GM20000 (cell line): ENCODE measurements around the gene GSDME.

Experiments used
- DNase-seq: peaks from one replicate; pipeline ENCODE4 v3.0.0; 2012; ENCODE audit warnings: low spot score
- CTCF ChIP-seq: IDR thresholded peaks from 2 replicates; pipeline ENCODE4 v1.5.1; 2012; ENCODE audit warnings: mild to moderate bottlenecking, control low read depth; ENCODE audit errors: extremely low read depth, missing control alignments

The GSDME gene

GRCh38 chr7:24668927-24669635 lies 88.2 kb downstream of the GSDME start:
- no peak for DNase-seq
- TF ChIP-seq CTCF: no peak

- no peak for TF ChIP-seq CTCF
- DNase-seq: peak; percentile 34
These were observed 91.5 kb downstream of the GSDME start for GRCh38 chr7:24665564-24666294.

- no peak for DNase-seq
- TF ChIP-seq CTCF: no peak
These were observed 96.7 kb downstream of the GSDME start for GRCh38 chr7:24660546-24660945.

GRCh38 chr7:24659505-24659904 lies 97.8 kb downstream of the GSDME start:
- peak; percentile 46 for DNase-seq
- no peak for TF ChIP-seq CTCF

- TF ChIP-seq CTCF: no peak
- DNase-seq: no peak
These were observed 99.3 kb downstream of the GSDME start for GRCh38 chr7:24657980-24658379.

GRCh38 chr7:24656608-24657007 lies 100.7 kb downstream of the GSDME start:
- no peak for DNase-seq
- TF ChIP-seq CTCF: no peak

- no peak for TF ChIP-seq CTCF
- no peak for DNase-seq
These were observed 103.0 kb downstream of the GSDME start for GRCh38 chr7:24654305-24654704.
